ENCODE results near the gene ADRA1B.
A peak's percentile ranks its signal among the peaks of the same experiment; 100 is the strongest.
"Not testable (repeated sequence)": the region's sequence is repeated elsewhere in the genome, so short reads cannot be mapped to it uniquely, and the experiment has no call there.

ADRA1B gene

DNA sequence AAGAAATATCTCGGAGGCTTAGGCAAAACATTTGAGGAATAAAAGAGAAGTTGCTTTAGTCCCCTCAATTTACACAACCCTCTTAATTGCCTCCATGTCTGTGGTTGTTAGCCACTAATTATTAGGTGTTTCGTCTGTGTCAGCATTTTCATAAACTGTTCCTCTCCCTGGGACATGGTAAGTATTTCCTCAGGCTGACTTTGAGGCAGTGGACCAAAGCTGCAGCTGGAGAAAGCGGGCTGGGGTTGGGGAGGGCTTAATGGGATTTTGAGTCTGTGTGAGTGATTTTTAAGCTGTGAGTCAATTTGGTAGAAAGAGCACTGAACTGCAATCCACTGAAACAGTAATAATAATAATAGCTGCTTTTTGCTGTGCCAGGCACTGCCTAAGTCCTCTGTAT is 79.6 kb downstream of the ADRA1B start:
- H3K4me3 ChIP-seq (ENCODE audit: low read depth, low read length): no peak overlapping the region
- TF ChIP-seq, protein P1, sequence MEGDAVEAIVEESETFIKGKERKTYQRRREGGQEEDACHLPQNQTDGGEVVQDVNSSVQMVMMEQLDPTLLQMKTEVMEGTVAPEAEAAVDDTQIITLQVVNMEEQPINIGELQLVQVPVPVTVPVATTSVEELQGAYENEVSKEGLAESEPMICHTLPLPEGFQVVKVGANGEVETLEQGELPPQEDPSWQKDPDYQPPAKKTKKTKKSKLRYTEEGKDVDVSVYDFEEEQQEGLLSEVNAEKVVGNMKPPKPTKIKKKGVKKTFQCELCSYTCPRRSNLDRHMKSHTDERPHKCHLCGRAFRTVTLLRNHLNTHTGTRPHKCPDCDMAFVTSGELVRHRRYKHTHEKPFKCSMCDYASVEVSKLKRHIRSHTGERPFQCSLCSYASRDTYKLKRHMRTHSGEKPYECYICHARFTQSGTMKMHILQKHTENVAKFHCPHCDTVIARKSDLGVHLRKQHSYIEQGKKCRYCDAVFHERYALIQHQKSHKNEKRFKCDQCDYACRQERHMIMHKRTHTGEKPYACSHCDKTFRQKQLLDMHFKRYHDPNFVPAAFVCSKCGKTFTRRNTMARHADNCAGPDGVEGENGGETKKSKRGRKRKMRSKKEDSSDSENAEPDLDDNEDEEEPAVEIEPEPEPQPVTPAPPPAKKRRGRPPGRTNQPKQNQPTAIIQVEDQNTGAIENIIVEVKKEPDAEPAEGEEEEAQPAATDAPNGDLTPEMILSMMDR (IDR thresholded peaks at IDR 0.05; ENCODE audit: low read depth, low read length, missing control alignments): no peak
- in situ Hi-C loops (cut with HindIII; ENCODE audit: low sequenced_read_pairs): loop anchor here (25.0 kb wide), 2 partner anchors 559 to 709 kb away; no protein-coding TSS in a partner anchor
- no peak for DNase-seq (ENCODE audit: low read depth)

DNA sequence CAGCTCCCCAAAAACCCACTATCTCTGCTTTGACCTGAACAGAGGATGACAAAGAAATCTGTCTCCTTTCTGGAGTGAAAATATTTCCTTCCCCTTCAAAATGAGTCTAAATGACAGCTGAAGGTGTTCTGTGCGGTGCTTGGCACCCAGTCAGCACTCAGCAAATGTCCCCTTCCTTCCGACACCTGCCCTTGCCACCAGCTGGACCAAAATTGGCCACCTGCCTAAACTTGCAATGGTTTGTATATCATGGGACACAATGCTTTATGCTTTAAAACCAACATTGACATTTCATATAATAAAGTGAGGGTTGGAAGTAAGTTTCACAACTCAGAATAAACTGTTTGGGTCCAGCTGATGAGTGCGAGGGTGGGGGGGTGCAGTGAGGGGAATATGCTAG is 85.2 kb downstream of the ADRA1B start:
- DNase-seq (ENCODE audit: low read depth): no peak
- TF ChIP-seq, protein P1 (IDR thresholded peaks at IDR 0.05; ENCODE audit: low read depth, low read length, missing control alignments): no peak
- in situ Hi-C loops (cut with HindIII; ENCODE audit: low sequenced_read_pairs): no loop called here

DNA sequence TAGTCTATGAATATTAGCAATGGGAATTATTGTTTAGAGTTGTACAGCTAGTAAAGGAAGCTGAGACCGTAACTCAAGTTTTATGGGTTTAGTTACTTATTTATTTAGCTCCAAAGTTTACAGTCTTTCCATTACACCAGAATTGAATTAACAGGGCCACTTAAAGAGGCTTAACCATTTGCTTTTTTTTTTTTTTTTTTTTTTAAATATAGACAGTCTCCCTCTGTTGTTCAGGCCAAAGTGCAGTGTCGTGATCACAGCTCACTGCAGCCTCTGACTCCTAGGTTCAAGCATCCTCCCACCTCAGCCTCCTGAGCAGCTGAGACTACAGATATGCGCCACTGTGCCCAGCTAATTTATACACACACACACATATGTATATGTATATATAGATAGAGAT is 91.2 kb downstream of the ADRA1B start:
- DNase-seq (ENCODE audit: low read depth): no peak
- TF ChIP-seq, protein P1 (IDR thresholded peaks at IDR 0.05; ENCODE audit: low read depth, low read length, missing control alignments): no peak
- in situ Hi-C loops (cut with HindIII; ENCODE audit: low sequenced_read_pairs): no loop called here
- no peak overlapping the region for H3K4me3 ChIP-seq (ENCODE audit: low read depth, low read length)

More for the DNA sequence above, 85.2 kb downstream of the ADRA1B start:
- no peak overlapping the region for H3K4me3 ChIP-seq (ENCODE audit: low read depth, low read length)

DNA sequence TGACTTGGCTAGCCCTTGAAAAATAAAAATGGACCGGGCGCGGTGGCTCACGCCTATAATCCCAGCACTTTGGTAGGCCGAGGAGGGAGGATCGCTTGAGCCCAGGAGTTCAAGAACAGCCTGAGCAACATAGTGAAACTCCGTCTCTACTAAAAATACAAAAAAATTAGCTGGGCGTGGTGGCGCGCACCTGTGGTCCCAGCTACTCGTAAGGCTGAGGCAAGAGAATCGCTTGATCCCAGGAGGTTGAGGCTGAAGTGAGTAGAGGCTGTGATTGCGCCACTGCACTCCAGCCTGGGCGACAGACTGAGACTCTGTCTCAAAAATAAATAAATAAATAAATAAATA is 92.2 kb downstream of the ADRA1B start:
- DNase-seq (ENCODE audit: low read depth); H3K4me3 ChIP-seq (ENCODE audit: low read depth, low read length); in situ Hi-C loops (cut with HindIII; ENCODE audit: low sequenced_read_pairs): not testable (repeated sequence)

DNA sequence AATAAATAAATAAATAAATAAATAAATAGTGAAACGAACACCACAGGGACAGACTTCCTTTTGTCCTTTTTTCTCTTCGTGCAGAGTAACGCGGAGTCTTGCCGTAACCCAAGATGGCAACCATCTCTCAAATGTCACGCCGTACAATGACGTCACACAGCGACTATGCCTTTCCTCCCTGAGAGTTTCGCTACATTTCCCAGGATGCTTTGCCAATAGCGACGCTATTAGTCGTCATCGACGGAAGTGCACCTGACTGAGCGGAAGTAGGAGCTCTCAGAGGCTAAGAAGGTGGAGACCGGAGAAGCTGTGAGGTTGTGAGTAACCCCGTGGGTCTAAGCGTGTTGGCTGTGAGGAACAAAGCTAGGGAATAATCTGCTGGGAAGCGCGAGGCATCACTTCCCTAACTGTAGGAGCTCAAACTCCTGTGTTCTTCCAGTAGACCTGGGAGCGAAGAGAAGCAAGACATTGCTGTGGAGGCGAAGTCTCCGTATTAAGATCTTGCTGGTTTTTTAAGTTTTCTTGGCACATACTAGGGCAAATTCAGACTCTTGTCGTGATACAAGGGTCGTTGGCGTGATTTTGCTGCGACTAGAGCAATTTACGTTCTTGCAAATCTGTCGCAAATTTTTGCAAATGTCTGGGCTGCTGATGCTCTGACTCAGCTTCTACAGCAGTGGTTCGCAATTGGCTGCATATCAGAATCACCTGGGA is 92.8 kb downstream of the ADRA1B start, which contains the start of gene TTC1:
Gene TTC1 (plus strand): TSS at position 263 of the 714 bp plus-strand sequence. CDS start 1,390 bp downstream, outside the sequence.
- peak; percentile 100 for DNase-seq (ENCODE audit: low read depth)
- in situ Hi-C loops (cut with HindIII; ENCODE audit: low sequenced_read_pairs): no loop called here
- peak within 1 kb of the TSS; percentile 100 for H3K4me3 ChIP-seq (ENCODE audit: low read depth, low read length)
- TF ChIP-seq, protein P1 (IDR thresholded peaks at IDR 0.05; ENCODE audit: low read depth, low read length, missing control alignments): no peak

DNA sequence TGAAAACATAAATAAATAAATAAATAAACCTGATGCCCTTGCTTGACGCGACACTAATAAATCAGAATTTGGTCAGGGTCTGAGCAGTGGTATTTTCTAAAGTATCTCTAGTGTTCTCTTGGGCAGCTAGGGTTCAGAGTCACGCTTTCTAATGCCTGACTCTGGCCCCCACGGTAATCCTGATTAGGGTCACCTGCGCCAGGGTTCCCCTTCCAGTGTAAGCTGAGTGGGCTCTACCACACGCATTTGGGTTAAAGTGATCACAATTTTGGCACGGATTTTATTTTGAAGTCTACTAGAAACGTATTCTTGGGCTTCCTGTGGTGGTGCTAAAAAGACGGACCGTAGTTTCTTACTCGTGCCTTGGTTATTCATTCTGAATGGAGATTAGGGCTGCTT is 93.3 kb downstream of the ADRA1B start:
- in situ Hi-C loops (cut with HindIII; ENCODE audit: low sequenced_read_pairs): no loop called here
- no peak for DNase-seq (ENCODE audit: low read depth)

DNA sequence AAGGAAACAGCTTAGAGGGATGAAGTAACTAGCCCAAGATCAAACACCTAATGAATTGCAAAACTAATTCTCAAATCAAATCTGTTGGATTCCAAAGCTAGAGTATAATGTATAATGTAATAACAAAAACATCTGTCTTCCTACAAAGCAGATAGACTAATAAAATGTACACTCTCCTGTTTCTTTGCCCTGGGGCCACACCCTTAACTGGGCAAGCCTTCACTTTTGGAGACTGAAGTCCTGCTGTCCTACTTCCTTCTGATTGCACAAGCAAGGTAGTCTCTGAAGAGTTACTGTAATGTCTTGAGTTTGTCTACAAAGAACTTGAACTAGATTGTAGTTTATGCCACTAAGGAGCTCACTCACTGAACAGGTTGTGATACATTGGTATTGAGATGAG is 95.2 kb downstream of the ADRA1B start:
- in situ Hi-C loops (cut with HindIII; ENCODE audit: low sequenced_read_pairs): no loop called here
- H3K4me3 ChIP-seq (ENCODE audit: low read depth, low read length): no peak overlapping the region
- TF ChIP-seq, protein P1 (IDR thresholded peaks at IDR 0.05; ENCODE audit: low read depth, low read length, missing control alignments): no peak
- DNase-seq (ENCODE audit: low read depth): no peak

More for the DNA sequence above, 93.3 kb downstream of the ADRA1B start:
- TF ChIP-seq, protein P1 (IDR thresholded peaks at IDR 0.05; ENCODE audit: low read depth, low read length, missing control alignments): no peak
- H3K4me3 ChIP-seq (ENCODE audit: low read depth, low read length): peak overlapping the region; percentile 100

DNA sequence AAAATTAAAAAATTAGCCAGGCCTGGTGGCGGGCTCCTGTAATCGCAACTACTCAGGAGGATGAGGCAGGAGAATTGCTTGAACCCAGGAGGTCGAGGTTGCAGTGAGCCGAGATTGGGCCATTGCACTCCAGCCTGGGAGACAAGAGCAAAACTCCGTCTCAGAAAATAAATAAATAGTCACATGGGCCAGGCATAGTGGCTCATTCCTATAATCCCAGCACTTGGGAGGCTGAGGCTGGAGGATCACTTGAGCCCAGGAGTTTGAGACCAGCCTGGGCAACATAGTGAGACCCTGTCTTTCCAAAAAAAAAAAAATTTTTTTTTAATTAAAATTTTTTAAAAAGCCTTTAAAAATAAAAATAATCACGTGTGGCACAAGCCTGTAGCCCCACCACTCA is 97.9 kb downstream of the ADRA1B start:
- in situ Hi-C loops (cut with HindIII; ENCODE audit: low sequenced_read_pairs); H3K4me3 ChIP-seq (ENCODE audit: low read depth, low read length); DNase-seq (ENCODE audit: low read depth): not testable (repeated sequence)

All from astrocyte of the cerebellum (primary cell).